HCT116 (cell line): ENCODE results near the gene MAPK1.

ENCODE experiments used
- CEBPB ChIP-seq: IDR thresholded peaks from 2 replicates; pipeline ENCODE4 v1.6.1; 2012; ENCODE audit warnings: low read depth
- EZH2 ChIP-seq: fragments of 200-600 bp; sonication (generic); IDR thresholded peaks from 2 replicates; pipeline ENCODE4 v1.6.1; 2017; ENCODE audit warnings: antibody characterized with exemption, mixed run types
- EZH2phosphoT487 ChIP-seq: fragments of 200-600 bp; IDR thresholded peaks from 2 replicates; pipeline ENCODE4 v1.6.1; 2018; ENCODE audit warnings: antibody characterized with exemption, borderline replicate concordance
- FOSL1 ChIP-seq: IDR thresholded peaks from 2 replicates; pipeline ENCODE4 v1.6.1; 2012; ENCODE audit warnings: low read depth
- POLR2A ChIP-seq: IDR thresholded peaks from 2 replicates; pipeline ENCODE4 v1.7.0; 2011; ENCODE audit warnings: borderline replicate concordance; ENCODE audit not compliant: insufficient read depth, insufficient read length; ENCODE audit errors: extremely low read depth
- POLR2AphosphoS5 ChIP-seq: IDR thresholded peaks from 2 replicates; pipeline ENCODE4 v1.6.1; 2011; ENCODE audit warnings: mild to moderate bottlenecking, low read depth, low read length, moderate library complexity
- RAD21 ChIP-seq: IDR thresholded peaks from 2 replicates; pipeline ENCODE4 v1.6.1; 2012; ENCODE audit warnings: low read depth, mild to moderate bottlenecking
- SIN3A ChIP-seq: IDR thresholded peaks from 2 replicates; pipeline ENCODE4 v1.6.1; 2012; ENCODE audit warnings: low read depth
- ZNF274 ChIP-seq: fragments of 200-500 bp; sonication (Bioruptor generic); IDR thresholded peaks from 2 replicates; pipeline ENCODE4 v1.6.1; 2014; ENCODE audit warnings: mild to moderate bottlenecking, low read depth, low read length, inconsistent platforms
- TF ChIP-seq, protein P1 (sequence below), 3 experiments: fragments of 200-600 bp in 1 of 3; sonication (generic) in 1 of 3; IDR thresholded peaks in 2 of 3; conservative IDR thresholded peaks in 1 of 3; 2 replicates each; pipeline ENCODE4 v1.5.1; 2012 to 2017; ENCODE audit warnings: low read depth in 2 of 3, low read length in 2 of 3, antibody characterized with exemption in 1 of 3, borderline replicate concordance in 1 of 3, control low read depth in 1 of 3, mild to moderate bottlenecking in 1 of 3, mixed read lengths in 1 of 3, mixed run types in 1 of 3, moderate library complexity in 1 of 3; ENCODE audit not compliant: insufficient read depth in 1 of 3
- TF ChIP-seq, protein P2 (sequence below): IDR thresholded peaks from 2 replicates; pipeline ENCODE4 v1.6.1; 2012

DNA sequence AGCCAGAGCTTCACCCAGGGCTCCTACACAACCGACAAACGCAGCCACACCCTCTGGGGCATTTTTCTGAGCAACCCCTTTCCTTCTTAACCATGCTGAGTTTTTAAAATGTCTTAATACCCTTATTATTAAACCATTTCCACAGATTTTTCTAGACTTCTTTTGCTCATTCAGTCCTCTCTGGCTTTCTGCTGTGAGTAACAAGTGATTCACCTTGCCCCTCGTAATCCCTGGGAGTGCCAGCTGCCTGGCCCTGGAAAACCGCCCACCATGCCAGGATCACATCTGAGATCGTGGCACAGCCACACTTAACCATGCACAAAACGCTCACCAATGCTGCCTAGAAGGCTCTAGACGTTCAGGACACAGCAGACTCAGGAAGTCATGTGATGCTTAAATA is 157.3 kb downstream of the MAPK1 start:
- TF ChIP-seq POLR2AphosphoS5 (no peak), EZH2phosphoT487 (no peak), EZH2 (no peak), SIN3A (no peak), FOSL1 (no peak), CEBPB (no peak), POLR2A (no peak), RAD21 (no peak), ZNF274 (no peak)
- TF ChIP-seq, protein P1, sequence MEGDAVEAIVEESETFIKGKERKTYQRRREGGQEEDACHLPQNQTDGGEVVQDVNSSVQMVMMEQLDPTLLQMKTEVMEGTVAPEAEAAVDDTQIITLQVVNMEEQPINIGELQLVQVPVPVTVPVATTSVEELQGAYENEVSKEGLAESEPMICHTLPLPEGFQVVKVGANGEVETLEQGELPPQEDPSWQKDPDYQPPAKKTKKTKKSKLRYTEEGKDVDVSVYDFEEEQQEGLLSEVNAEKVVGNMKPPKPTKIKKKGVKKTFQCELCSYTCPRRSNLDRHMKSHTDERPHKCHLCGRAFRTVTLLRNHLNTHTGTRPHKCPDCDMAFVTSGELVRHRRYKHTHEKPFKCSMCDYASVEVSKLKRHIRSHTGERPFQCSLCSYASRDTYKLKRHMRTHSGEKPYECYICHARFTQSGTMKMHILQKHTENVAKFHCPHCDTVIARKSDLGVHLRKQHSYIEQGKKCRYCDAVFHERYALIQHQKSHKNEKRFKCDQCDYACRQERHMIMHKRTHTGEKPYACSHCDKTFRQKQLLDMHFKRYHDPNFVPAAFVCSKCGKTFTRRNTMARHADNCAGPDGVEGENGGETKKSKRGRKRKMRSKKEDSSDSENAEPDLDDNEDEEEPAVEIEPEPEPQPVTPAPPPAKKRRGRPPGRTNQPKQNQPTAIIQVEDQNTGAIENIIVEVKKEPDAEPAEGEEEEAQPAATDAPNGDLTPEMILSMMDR (IDR thresholded peaks at IDR 0.05 in 2 of 3, conservative IDR thresholded peaks at IDR 0.05 in 1 of 3; ENCODE audit: borderline replicate concordance in 1 of 3, insufficient read depth in 1 of 3, low read depth in 2 of 3, low read length in 2 of 3) = no peak
- TF ChIP-seq, protein P2, sequence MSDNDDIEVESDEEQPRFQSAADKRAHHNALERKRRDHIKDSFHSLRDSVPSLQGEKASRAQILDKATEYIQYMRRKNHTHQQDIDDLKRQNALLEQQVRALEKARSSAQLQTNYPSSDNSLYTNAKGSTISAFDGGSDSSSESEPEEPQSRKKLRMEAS = no peak
